ENCODE data around the gene PRTN3.

DNA sequence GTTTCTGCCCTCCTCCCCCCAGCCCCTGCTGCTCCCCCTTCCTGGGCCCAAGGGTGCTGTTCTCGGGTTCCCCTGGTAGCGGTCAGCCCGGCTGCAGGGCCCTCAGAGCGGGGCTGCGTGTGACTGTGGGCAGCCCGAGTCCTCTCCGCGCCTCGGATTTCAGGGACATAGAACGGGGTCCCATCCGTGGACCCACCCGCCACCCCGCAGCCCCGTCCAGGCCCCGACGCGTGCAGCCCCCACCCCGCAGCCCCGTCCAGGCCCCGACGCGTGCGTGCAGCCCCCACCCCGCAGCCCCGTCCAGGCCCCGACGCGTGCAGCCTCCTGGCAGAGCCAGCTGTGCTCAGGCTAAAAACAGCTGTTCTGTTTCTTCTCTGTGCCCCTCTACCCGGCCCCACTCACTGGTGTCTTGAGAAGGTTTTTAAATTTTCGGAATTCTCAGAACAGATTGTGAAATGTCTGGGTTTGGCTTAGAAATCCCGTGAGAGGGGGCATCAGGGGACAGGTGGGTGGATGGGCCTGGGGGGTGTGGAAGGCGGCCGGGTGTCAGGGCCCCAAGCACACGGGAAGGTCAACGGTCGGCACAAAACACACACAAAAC lies 5.5 kb upstream of the PRTN3 start:
- TF ChIP-seq, protein P1, sequence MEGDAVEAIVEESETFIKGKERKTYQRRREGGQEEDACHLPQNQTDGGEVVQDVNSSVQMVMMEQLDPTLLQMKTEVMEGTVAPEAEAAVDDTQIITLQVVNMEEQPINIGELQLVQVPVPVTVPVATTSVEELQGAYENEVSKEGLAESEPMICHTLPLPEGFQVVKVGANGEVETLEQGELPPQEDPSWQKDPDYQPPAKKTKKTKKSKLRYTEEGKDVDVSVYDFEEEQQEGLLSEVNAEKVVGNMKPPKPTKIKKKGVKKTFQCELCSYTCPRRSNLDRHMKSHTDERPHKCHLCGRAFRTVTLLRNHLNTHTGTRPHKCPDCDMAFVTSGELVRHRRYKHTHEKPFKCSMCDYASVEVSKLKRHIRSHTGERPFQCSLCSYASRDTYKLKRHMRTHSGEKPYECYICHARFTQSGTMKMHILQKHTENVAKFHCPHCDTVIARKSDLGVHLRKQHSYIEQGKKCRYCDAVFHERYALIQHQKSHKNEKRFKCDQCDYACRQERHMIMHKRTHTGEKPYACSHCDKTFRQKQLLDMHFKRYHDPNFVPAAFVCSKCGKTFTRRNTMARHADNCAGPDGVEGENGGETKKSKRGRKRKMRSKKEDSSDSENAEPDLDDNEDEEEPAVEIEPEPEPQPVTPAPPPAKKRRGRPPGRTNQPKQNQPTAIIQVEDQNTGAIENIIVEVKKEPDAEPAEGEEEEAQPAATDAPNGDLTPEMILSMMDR (conservative IDR thresholded peaks at IDR 0.05 in 1 of 2, IDR thresholded peaks at IDR 0.05 in 1 of 2; ENCODE audit: extremely low read depth in 1 of 2, insufficient read depth in 1 of 2, low read depth in 1 of 2, low read length in 2 of 2), result no peak
- TF ChIP-seq EZH2 (IDR thresholded peaks at IDR 0.05; ENCODE audit: borderline replicate concordance, low read length), result no peak

Data from mammary epithelial cell (primary cell).